GM19240 (cell line): ENCODE data around the gene BATF.

Experiments
- DNase-seq: peaks from one replicate; pipeline ENCODE4 v3.0.0; 2011; ENCODE audit warnings: low spot score; ENCODE audit not compliant: insufficient read length

Gene BATF

GRCh38 chr14:75595226-75595625 lies 73.0 kb downstream of the BATF start:
- DNase-seq: no peak
